Uterus (tissue), 4 donors: ENCODE measurements around the gene FAM110A. TPM values are rescaled to one million over a fixed set of nuclear protein-coding genes. Genes with fewer than 3 reads are reported as not detected.

Experiments used
- DNase-seq, 2 donors: peaks; one replicate each; pipeline ENCODE4 v3.0.0-alpha.2; 2019 to 2020
- H3K27ac ChIP-seq, 2 donors: fragments of 200-600 bp; sonication (generic); 1 replicate in 1 of 2; 2 replicates in 1 of 2; pipeline ENCODE4 v1.5.1; 2016 to 2018
- H3K27me3 ChIP-seq, 2 donors: fragments of 200-600 bp; sonication (generic); one replicate each; pipeline ENCODE4 v1.5.1; 2018 to 2019; ENCODE audit warnings: control low read depth in 1 of 2
- H3K36me3 ChIP-seq, 2 donors: fragments of 200-600 bp; sonication (generic); one replicate each; pipeline ENCODE4 v1.5.1; 2019; ENCODE audit warnings: control low read depth in 1 of 2
- H3K4me1 ChIP-seq, 2 donors: fragments of 200-600 bp; sonication (generic); one replicate each; pipeline ENCODE4 v1.5.1; 2018 to 2019; ENCODE audit warnings: control low read depth in 1 of 2
- H3K4me3 ChIP-seq, 2 donors: fragments of 200-600 bp; sonication (generic); 1 replicate in 1 of 2; 2 replicates in 1 of 2; pipeline ENCODE4 v1.5.1; 2018 to 2019; ENCODE audit warnings: mild to moderate bottlenecking in 1 of 2
- H3K9me3 ChIP-seq, 2 donors: fragments of 200-600 bp; sonication (generic); one replicate each; pipeline ENCODE4 v1.5.1; 2019; ENCODE audit warnings: control low read depth in 1 of 2
- POLR2A ChIP-seq, 2 donors: fragments of 450-650 bp; IDR thresholded peaks; one replicate each; pipeline ENCODE4 v1.6.1; 2016; ENCODE audit warnings: antibody characterized with exemption in 2 of 2, mild to moderate bottlenecking in 1 of 2, moderate library complexity in 1 of 2
- intact Hi-C: fragments of 100-400 bp; cut with DNase I; formaldehyde crosslinking; loops from one replicate; pipeline ENCODE4 v1.15.1; 2023; ENCODE audit warnings: low total_unique reads
- total RNA-seq, 4 donors: library from RNA; depleted of rRNA in 3 of 4; stranded (reverse); fragments of >200 nt in 3 of 4; gene quantifications; one replicate each; pipeline versions ENCODE4 v1.1.0 to v1.2.4, GENCODE V29; 2014 to 2023
- TF ChIP-seq, protein P1 (sequence below), 4 experiments: fragments of 200-600 bp in 2 of 4; fragments of 450-650 bp in 2 of 4; sonication (generic) in 2 of 4; IDR thresholded peaks; one replicate each; pipeline ENCODE4 v1.5.1; 2016 to 2019; ENCODE audit warnings: antibody characterized with exemption in 4 of 4, mild to moderate bottlenecking in 2 of 4, moderate library complexity in 1 of 4
- donor health status: DM: yes; HTN: yes; CAD: no.

The FAM110A gene
- total RNA-seq, 4 donors from 2014 or later = 0.59 to 6.2 (median 4.0) TPM

DNA sequence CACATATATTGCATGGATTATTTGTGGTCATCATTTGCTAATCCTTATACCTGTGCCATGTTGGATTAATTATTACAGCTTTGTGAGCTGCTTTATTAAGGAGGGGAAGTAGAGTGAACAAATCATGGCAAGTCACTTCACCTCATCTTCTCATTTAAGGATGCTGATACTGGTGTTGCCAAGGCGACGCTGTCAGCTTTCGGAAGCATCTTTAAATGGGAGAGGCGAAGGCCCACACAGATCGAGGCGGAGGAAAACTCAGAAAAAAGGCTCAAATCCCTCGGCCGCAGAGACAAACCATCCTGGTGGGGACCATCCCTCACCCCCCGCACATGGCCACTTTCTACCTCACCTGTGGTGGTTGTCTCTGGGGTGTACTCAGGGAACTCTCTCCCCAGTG is 34.8 kb downstream of the FAM110A start:
- Histone ChIP-seq H3K27me3 (no peaks in the 10 kb centered on the region), H3K36me3 (no peaks in the 10 kb centered on the region), H3K4me3 (no peak overlapping the region), H3K27ac (no peak overlapping the region), H3K9me3 (no peaks in the 10 kb centered on the region), H3K4me1 (no peaks in the 10 kb centered on the region)
- DNase-seq = no peak
- intact Hi-C loops = no loop called here
- TF ChIP-seq, protein P1, sequence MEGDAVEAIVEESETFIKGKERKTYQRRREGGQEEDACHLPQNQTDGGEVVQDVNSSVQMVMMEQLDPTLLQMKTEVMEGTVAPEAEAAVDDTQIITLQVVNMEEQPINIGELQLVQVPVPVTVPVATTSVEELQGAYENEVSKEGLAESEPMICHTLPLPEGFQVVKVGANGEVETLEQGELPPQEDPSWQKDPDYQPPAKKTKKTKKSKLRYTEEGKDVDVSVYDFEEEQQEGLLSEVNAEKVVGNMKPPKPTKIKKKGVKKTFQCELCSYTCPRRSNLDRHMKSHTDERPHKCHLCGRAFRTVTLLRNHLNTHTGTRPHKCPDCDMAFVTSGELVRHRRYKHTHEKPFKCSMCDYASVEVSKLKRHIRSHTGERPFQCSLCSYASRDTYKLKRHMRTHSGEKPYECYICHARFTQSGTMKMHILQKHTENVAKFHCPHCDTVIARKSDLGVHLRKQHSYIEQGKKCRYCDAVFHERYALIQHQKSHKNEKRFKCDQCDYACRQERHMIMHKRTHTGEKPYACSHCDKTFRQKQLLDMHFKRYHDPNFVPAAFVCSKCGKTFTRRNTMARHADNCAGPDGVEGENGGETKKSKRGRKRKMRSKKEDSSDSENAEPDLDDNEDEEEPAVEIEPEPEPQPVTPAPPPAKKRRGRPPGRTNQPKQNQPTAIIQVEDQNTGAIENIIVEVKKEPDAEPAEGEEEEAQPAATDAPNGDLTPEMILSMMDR (IDR thresholded peaks at IDR 0.05) = no peak
- no peak for TF ChIP-seq POLR2A (IDR thresholded peaks at IDR 0.05)

DNA sequence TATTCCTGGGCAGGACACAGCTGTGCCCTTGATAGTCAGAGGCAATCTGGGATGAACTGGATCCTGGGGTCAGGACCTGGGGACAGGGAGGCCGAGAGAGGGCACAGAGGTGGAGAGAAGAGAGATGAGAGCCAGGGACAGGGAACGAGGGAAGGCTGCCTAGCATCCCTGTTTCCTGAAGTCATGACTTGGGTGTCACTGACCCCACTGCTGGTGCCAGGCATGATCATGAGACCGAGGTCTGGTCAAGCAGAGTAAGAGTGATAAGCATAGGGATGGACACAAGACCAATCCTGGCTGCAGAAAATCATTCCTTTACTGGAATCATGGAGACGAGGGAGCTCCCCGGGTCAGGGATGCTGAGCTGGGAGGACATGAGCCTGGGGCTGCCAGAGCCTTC is 36.1 kb downstream of the FAM110A start:
- no peak overlapping the region for H3K4me3 ChIP-seq
- H3K36me3 ChIP-seq = no peaks in the 10 kb centered on the region
- H3K27ac ChIP-seq = no peak overlapping the region
- no peaks in the 10 kb centered on the region for H3K4me1 ChIP-seq
- intact Hi-C loops = no loop called here
- no peaks in the 10 kb centered on the region for H3K27me3 ChIP-seq
- no peak for DNase-seq
- TF ChIP-seq POLR2A (IDR thresholded peaks at IDR 0.05) = no peak
- no peaks in the 10 kb centered on the region for H3K9me3 ChIP-seq

DNA sequence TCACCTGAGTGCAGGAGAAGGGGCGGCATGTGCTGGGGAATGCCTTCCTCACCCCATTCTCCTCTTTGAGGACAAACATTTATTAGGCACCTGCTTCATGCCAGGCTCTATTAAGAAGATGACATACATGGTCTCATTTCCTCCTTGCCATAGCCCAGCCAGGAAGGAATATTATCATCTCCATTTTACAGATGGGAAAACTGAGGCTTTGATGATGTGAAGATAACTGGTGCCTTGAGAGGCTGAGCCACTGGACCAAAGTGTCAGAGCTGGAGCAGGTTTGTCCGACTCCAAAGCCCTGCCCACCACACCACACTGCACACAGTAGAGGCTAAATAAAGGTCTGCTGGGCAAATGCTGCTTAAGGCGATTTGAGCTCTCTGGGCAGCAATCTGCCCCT is 37.2 kb downstream of the FAM110A start:
- H3K4me1 ChIP-seq = no peaks in the 10 kb centered on the region
- no peaks in the 10 kb centered on the region for H3K27me3 ChIP-seq
- TF ChIP-seq, protein P1 (IDR thresholded peaks at IDR 0.05) = no peak
- TF ChIP-seq POLR2A (IDR thresholded peaks at IDR 0.05) = no peak
- H3K27ac ChIP-seq = no peak overlapping the region
- no peaks in the 10 kb centered on the region for H3K9me3 ChIP-seq
- no peaks in the 10 kb centered on the region for H3K36me3 ChIP-seq
- intact Hi-C loops = no loop called here
- DNase-seq = no peak
- H3K4me3 ChIP-seq = no peak overlapping the region

DNA sequence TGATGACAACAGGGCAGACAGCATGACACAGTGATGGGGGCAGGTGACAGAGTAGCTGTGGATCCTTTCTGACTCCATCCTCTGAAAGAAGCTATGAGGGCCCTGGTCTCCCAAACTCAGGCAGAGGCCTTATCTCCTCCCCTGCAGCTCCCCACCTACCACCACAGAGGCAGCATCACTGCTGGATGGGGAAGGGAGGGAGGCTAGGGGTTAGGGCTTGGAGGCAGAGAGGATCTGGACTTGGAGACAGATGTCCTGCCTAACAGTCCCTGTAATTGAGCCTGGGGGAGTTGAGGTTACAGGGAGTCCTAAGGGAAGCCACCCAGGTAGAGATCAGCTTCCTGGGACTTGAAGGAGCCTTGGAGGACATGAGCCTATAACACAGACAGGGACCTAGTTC is 37.9 kb downstream of the FAM110A start:
- Histone ChIP-seq H3K27me3 (no peaks in the 10 kb centered on the region), H3K4me3 (no peak overlapping the region), H3K9me3 (no peaks in the 10 kb centered on the region), H3K27ac (no peak overlapping the region), H3K36me3 (no peaks in the 10 kb centered on the region), H3K4me1 (no peaks in the 10 kb centered on the region)
- intact Hi-C loops = no loop called here
- DNase-seq = no peak
- no peak for TF ChIP-seq POLR2A (IDR thresholded peaks at IDR 0.05)
- TF ChIP-seq, protein P1 (IDR thresholded peaks at IDR 0.05) = no peak

DNA sequence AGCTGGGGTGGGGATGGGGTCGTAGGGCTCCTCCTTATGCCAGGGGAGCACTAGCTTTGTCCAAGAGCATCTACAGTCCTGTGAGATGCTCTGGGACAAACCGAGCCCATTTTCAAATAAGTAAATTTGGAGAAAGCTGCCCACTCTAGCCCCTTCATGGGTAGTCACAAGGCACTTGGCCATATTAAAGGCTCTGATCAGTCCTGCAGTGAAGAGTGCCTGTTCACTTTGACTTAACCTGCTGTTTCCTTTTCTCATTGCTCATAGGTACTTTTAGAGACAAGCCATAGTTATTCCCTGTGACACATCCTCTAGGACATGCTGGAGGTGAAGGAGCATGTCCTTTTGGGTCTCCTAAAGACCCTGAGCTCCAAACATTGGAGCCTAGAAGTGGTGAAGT is 38.4 kb downstream of the FAM110A start:
- no peak overlapping the region for H3K27ac ChIP-seq
- no peaks in the 10 kb centered on the region for H3K27me3 ChIP-seq
- no peaks in the 10 kb centered on the region for H3K36me3 ChIP-seq
- TF ChIP-seq, protein P1 (IDR thresholded peaks at IDR 0.05) = no peak
- TF ChIP-seq POLR2A (IDR thresholded peaks at IDR 0.05) = no peak
- DNase-seq = no peak
- intact Hi-C loops = no loop called here
- no peak overlapping the region for H3K4me3 ChIP-seq
- no peaks in the 10 kb centered on the region for H3K4me1 ChIP-seq
- no peaks in the 10 kb centered on the region for H3K9me3 ChIP-seq

DNA sequence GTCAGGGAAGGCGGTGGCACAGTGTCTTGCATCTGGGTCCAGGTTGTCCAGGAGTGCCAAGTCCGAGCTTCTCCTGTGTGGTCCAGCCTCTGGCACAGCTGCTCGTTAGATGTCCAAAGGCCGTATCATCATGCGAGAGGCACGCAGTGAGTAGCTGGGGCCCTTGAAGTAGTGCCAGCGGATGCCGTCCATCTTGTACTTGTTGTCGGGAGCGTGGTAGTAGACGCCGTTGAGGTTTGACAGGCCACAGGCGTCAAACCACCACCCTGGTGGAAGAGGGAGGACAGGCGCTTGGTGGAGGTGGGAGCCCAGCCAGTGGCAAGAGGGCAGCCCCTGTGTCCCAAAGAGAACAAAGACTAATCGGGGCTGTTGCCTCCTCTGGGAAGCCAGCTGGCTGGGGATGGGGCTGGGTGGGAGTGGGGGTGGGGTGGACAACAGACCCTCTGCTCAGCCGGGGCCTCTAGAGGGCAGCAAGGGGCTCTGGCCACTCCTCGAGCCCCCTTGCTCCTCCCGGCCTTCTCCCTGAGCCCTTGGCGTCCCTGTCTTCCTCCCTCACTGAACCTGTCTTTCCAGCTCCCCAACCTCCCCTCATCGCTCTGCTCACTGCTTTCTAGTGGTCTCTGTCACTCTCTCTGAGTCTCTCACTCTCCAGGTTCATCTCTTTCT is 39.5 kb downstream of the FAM110A start:
- TF ChIP-seq, protein P1 (IDR thresholded peaks at IDR 0.05) = no peak
- TF ChIP-seq POLR2A (IDR thresholded peaks at IDR 0.05) = no peak
- intact Hi-C loops = no loop called here
- H3K4me3 ChIP-seq = no peak overlapping the region
- H3K27me3 ChIP-seq = no peaks in the 10 kb centered on the region
- no peak for DNase-seq
- H3K27ac ChIP-seq = no peak overlapping the region
- H3K4me1 ChIP-seq = no peaks in the 10 kb centered on the region
- no peaks in the 10 kb centered on the region for H3K9me3 ChIP-seq
- no peaks in the 10 kb centered on the region for H3K36me3 ChIP-seq
